GM18870 (cell line): Measurements from ENCODE around the gene PLXNA2.

Experiments
- ATAC-seq: cut with Tn5 transposase; IDR thresholded peaks from one replicate; pipeline ENCODE4 v1.9.1; 2021; ENCODE audit warnings: moderate library complexity; ENCODE audit not compliant: unreplicated experiment

Gene PLXNA2

GRCh38 chr1:208052926-208053407, 191.2 kb downstream of the PLXNA2 start:
- ATAC-seq = no peak

DNA sequence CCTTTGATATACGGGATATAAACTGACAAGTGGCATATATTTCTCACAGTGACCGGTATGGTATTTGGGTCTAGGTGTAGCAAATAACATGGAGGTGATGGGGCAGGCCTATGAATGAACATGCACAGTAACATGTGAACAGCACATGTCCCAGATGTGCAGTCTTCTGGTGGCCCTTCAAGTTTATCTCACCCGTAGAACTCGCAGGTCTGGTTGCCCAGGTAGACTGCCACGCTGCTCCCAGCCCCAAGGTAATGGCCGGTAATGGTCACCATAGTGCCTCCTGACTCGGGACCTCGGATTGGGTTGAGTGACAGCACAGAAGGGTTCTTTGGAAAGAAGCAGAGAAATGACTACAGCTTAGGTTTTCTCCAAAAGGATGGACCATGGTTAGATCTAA, 192.0 kb downstream of the PLXNA2 start:
- no peak for ATAC-seq

DNA sequence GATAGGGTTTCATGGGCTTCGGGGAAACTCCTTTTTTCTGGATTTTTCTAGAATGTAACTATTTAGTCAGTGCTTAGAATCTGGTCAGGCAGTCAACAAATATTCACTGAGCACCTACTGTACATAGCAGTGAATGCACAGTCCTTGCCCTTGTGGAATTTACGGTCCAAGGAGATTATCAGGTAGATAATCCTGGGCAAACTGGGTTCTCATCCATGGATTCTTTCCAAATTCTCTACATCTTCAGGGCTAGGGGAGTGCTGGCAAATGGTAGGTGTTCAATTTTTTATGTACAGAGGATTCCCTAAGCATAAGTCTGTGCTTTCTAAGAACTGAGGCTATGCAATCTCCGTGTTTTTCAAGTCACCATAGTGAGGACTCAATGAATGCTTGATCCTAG, 192.5 kb downstream of the PLXNA2 start:
- ATAC-seq = no peak

DNA sequence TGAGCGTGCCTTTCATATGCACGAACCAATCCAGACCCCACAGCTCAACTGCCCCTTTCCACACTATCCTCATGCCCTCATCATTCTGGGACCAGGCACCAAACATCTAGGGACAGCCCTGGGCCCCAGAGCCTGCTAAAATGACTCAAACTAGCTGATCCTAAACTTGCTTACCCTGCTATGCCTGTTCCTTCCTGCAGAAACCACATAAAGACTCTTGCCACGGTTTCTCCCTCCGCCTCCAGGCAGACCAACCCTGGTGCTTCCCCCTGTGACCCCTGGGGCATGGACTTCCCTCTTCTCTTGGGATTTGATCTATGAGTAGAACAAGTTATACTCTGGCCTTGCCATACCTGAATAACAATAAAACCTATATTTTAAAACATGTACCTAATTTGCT, 195.3 kb downstream of the PLXNA2 start:
- no peak for ATAC-seq

DNA sequence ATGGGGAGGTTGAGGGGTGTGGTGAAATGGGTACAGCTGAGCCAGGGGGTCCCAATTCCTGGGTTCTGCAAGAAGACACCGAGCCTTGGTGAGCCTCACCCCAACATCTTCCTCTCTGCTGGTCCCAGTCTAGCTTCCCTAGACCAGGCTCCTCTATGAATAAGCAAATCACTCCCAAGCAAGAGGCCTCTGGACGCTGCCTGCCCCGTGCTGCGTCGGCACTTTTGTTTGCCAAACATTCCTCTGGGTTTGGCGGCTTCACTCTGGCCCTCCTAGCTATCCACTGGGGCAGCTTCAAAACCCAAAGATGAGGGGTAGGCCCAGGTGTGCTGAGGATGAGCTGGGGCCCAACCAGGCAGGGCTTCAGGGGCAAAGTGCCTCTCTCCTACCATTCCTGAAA, 196.2 kb downstream of the PLXNA2 start:
- ATAC-seq = no peak

- no peak for ATAC-seq
Measured at GRCh38 chr1:208047476-208047934, 196.7 kb downstream of the PLXNA2 start.

- ATAC-seq = no peak
Measured at GRCh38 chr1:208045463-208046260, 198.5 kb downstream of the PLXNA2 start.

- ATAC-seq = no peak
Measured at GRCh38 chr1:208044589-208045462, 199.4 kb downstream of the PLXNA2 start.

DNA sequence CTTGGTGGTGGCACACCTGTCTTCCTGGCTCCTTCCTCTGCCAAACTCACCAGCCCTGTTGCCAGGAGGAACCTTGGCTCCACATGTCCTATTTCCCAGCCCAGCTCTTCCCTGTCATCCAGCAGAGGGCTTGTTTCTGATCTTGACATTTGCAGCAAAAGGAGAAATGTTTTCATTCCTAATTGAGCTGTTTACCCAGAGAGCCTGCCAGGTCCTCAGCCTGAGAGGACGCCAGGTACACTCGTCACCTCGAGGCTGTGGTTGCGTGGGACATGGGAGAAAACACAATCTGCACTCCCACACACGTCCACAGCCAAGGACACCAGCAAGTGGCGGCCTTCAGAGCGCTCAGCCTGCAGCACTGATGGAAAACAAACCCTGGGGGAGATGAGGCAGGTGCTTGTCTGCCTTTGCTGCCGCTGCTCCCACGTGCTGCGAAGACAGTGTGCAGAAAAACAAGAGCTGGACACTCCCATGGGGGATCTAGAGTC, 200.4 kb downstream of the PLXNA2 start:
- no peak for ATAC-seq

GRCh38 chr1:208042868-208043267, 201.3 kb downstream of the PLXNA2 start:
- ATAC-seq = no peak

DNA sequence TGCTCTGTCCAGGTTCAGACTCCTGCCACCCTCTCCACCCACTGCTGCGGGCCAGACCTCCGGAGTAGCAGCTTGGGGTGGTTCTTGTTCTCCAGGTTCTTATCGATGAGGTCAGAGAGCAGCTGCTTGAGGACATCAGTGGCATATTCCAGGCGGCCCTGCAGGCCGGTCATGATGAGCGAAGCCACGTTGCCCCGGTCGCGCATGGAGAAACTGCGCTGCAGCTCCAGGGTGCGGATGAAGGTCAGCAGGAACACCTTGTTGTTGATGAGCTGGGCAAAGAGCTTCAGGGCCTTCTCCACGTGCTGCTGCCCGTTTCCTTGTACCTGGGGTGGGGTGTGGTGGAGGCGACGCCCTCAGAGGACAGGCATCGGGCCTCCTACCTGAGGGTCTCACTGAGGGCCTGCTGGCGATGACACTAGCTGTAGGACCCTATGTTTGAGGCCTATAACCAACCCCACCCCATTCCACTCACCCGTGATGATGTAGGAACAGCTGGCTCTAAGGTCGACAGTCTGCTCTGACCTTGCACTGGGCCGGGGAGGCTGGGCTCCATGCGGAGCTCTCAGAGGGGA, 202.1 kb downstream of the PLXNA2 start:
- ATAC-seq = no peak

DNA sequence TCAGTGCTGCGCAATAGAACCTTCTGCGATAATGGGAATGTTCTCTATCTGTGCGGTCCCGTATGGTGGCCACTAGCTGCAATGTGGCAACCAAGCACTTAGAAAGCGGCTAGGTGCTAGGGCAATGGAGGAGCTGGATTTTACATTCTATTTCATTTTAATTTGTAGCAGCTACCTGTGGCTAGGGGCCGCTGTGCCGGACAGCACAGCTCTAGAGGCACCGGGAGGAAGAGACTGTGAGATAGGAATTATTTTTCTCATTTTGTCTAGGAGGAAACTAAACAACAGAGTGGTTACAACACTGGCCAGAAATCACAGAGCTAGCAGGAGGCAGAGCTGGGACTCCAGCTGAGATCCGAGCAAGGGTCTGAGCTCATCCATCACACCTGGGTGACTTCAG, 202.7 kb downstream of the PLXNA2 start:
- ATAC-seq = no peak

DNA sequence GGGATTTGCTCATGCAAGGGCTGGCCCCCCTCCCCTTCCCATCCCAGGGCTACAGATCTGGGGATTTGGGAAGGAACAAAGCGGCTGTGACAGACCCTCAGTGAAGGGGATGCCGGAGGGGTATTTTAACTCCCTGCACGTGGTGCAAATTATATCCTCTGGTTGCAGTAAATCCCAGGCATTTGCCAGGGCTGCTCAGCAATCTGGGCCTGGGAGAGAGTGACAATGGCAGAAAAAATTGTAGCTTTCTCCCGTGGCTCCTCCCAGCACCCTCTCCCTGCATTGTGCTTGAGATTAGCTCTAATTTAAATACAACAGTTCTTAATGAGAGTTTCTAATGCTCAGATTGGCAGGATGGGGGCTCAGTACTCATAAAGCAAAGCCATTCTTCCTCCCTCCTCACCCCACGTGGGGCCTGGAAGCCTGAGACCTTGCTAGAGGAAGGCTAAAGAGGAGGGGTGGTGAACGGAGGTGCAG, 203.3 kb downstream of the PLXNA2 start:
- ATAC-seq = no peak

DNA sequence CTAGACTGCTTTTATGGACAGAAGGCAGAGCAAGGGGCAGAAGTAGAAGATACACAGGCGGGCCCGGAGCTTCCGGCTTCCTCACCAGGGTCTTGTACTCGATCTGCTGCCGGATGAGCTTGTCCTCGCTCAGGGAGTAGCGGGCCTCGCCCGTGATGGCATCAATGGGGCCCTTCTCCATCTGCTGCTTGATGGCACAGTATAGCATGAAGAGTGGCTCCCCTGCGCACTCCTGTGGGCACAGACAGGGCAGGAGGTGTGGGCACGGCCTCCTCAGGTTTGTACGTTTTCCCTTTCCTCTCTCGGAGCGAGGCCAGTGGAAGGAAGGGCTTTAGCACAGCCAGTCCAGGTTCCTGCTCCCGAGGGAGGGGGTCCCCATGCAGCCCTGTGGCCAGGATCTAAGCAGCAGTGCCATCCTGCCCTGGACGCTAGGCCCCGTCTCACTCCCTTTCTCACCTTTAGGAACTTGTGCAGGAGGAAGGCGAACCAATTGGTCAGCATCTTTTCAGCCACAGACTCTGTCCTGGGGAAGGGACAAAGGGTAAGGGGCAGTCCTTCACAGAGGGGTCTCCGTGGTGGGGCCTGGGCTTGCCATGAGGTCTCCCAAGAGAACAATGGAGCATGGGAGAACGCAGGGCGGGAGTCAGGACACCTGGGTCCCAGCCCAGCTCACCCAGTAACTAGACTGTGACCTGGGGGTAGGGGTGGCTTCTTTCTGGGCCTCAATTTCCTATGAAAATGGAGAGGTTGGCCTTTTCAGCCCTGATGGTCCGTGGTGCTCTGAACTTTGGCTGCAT, 204.4 kb downstream of the PLXNA2 start:
- ATAC-seq = no peak

- no peak for ATAC-seq
Measured at GRCh38 chr1:208038303-208038702, 205.9 kb downstream of the PLXNA2 start.

GRCh38 chr1:208036918-208037766, 207.0 kb downstream of the PLXNA2 start:
- ATAC-seq = no peak

DNA sequence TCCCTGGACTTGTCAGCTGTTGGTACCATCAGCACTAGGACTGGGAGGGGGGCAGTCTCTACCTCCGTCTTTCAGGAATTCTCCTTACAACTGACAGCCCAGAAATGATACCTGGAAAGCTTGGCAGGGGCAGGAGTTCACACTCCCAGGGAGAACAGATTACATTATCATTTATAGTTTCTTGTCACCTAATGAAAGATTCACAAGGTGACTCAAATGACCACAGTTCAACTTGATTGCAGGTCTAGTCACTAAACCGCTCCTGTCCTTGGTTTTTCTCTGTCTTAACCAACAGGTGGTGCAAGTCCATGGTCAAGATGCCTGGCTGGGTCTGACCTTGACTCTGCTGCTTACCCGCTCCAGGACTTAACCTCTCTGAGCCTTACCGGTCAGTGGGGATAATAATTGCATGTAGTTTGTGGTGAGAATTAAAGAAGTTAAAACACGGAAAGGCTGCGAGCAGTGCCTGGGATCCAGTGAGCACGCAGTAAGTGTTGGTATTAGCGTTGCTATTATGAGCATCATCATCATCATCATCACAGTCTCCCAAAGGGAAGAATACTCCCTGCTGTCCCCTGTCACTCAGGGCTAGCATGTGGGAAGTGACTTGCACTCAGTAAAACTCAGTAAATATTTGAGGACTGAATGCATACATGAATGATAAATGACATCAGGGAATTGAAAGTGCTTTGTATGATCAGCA, 207.9 kb downstream of the PLXNA2 start:
- ATAC-seq = no peak

DNA sequence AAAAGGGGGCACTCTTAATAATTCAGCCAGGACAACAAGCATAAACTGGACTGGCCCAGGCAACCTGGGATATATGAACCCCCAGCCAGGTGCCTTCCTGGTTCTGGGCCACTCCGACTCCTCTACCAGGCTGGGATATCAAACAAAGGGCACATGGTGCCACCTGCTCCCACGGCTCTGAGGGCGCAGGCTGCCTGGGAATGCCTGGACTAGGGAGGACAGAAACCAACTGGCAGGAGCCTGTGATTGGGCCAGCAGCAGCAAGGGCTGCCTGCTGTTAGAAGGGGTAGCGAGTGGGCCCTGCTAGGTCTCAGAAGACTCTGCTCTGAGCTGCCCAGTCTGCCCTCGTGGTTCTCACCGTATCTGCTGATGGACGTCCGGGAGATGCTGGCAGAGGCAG, 210.0 kb downstream of the PLXNA2 start:
- no peak for ATAC-seq

DNA sequence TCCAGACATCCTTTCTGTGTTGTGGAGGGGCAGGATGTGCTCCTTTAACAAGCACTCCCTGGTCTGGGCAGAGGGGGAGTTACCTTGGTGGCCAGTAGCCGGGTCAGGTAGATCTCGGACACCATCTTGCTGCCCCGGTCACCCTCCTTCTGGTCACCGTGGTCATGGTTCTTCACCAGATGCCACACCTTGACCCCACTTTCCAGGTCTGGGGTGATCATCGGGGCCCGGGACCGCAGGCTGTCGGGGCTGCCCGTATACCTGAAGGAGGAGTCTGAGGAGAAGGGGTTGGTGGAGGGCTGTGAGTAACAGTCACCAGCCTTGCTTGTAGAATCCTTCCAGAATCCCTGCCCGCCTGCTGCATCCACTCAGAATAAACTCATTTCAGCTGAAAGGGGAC, 210.9 kb downstream of the PLXNA2 start:
- no peak for ATAC-seq
